MV-4-11 (cell line): ENCODE results near the gene CHADL.
"Not testable (repeated sequence)": the region's sequence is repeated elsewhere in the genome, so short reads cannot be mapped to it uniquely, and the experiment has no call there.

Experiments
- DNase-seq: peaks from one replicate; lab custom pipeline; 2025; lab: John Stamatoyannopoulos, UW

Gene CHADL

GRCh38 chr22:41181349-41182241 lies 59.1 kb downstream of the CHADL start:
- no peak for DNase-seq

- no peak for DNase-seq
Observed at GRCh38 chr22:41180926-41181325, 59.8 kb downstream of the CHADL start.

GRCh38 chr22:41180362-41180761 lies 60.4 kb downstream of the CHADL start:
- not testable (repeated sequence) for DNase-seq
